A549 (cell line): Measurements from ENCODE around the gene CD163L1. TPM values are rescaled to one million over a fixed set of nuclear protein-coding genes. Genes with fewer than 3 reads are reported as not detected.

Experiments
- ATAC-seq, 2 experiments: fragments of 200-7000 bp in 1 of 2; fragments of >200 bp in 1 of 2; cut with Nextera tagmentation in 1 of 2; cut with Tn5 transposase in 1 of 2; 3 replicates each; pipeline versions ENCODE4 v1.8.0 to v1.9.1; 2018 to 2020; ENCODE audit warnings: mild to moderate bottlenecking in 1 of 2, moderate library complexity in 1 of 2
- CTCF ChIA-PET: fragments of 300-600 bp; sonication (Branson Sonifier 250); formaldehyde crosslinking; extraction: SDS; loops from one replicate; lab custom pipeline; 2021; ENCODE audit warnings: antibody characterized with exemption, inconsistent platforms; lab: Yijun Ruan, JAX
- POLR2A ChIA-PET: fragments of 350-600 bp; formaldehyde crosslinking; extraction: SDS; loops from one replicate; lab custom pipeline; 2021; ENCODE audit warnings: antibody characterized with exemption, inconsistent platforms; lab: Yijun Ruan, JAX
- DNase-seq, 2 experiments: peaks; one replicate each; pipeline versions ENCODE4 v3.0.0 to v3.0.0-alpha.2; 2011 to 2016; ENCODE audit warnings: low read depth in 1 of 2, low spot score in 1 of 2
- FAIRE-seq: peaks from 2 replicates; lab custom pipeline; 2011; peaks lifted over from hg19 to GRCh38; lab: Jason Lieb, UNC
- H3K27ac ChIP-seq, 2 experiments: fragments of >200 bp; sonication (Bioruptor Twin); formaldehyde crosslinking; 3 replicates each; pipeline ENCODE4 v1.5.1; 2016 to 2017
- H3K4me1 ChIP-seq: fragments of >200 bp; sonication (Bioruptor Twin); formaldehyde crosslinking; 3 replicates; pipeline ENCODE4 v1.6.1; 2016
- H3K4me2 ChIP-seq: fragments of >200 bp; sonication (Bioruptor Twin); formaldehyde crosslinking; 3 replicates; pipeline ENCODE4 v1.6.1; 2016
- H3K4me3 ChIP-seq: fragments of >200 bp; sonication (Bioruptor Twin); formaldehyde crosslinking; 3 replicates; pipeline ENCODE4 v1.5.1; 2016
- H3K9me3 ChIP-seq: fragments of >200 bp; sonication (Bioruptor Twin); formaldehyde crosslinking; 3 replicates; pipeline ENCODE4 v1.6.1; 2016
- BCL3 ChIP-seq: fragments of >200 bp; sonication (Bioruptor Twin); formaldehyde crosslinking; IDR thresholded peaks from 3 replicates; pipeline ENCODE4 v1.6.1; 2016
- BHLHE40 ChIP-seq: IDR thresholded peaks from 2 replicates; pipeline ENCODE4 v1.6.1; 2012; ENCODE audit warnings: low read depth, low read length, inconsistent platforms
- CBX2 ChIP-seq: fragments of 200-600 bp; sonication (generic); IDR thresholded peaks from 2 replicates; pipeline ENCODE4 v1.6.1; 2016; ENCODE audit warnings: low read depth, mild to moderate bottlenecking, borderline replicate concordance
- CBX8 ChIP-seq: fragments of 200-600 bp; sonication (generic); IDR thresholded peaks from 2 replicates; pipeline ENCODE4 v1.6.1; 2016
- CEBPB ChIP-seq, 2 experiments: fragments of >200 bp in 1 of 2; sonication (Bioruptor Twin) in 1 of 2; formaldehyde crosslinking in 1 of 2; IDR thresholded peaks; 2 replicates each; pipeline ENCODE4 v1.6.1; 2012 to 2016
- CHD2 ChIP-seq: fragments of 150-350 bp; IDR thresholded peaks from 2 replicates; pipeline ENCODE4 v1.6.1; 2014; ENCODE audit warnings: low read length; ENCODE audit not compliant: partially characterized antibody
- CHD4 ChIP-seq: fragments of 200-600 bp; sonication (generic); IDR thresholded peaks from 2 replicates; pipeline ENCODE4 v1.6.1; 2016; ENCODE audit warnings: antibody characterized with exemption, mild to moderate bottlenecking, borderline replicate concordance
- EHF ChIP-seq: fragments of 250-450 bp; sonication (Bioruptor Pico); IDR thresholded peaks from 2 replicates; pipeline ENCODE4 v1.5.0; 2020; ENCODE audit warnings: mild to moderate bottlenecking
- FOXS1 ChIP-seq: fragments of 250-450 bp; sonication (Bioruptor Pico); IDR thresholded peaks from 2 replicates; pipeline ENCODE4 v1.5.0; 2020; ENCODE audit warnings: mild to moderate bottlenecking, moderate library complexity
- HES2 ChIP-seq: fragments of >200 bp; sonication (Bioruptor Twin); formaldehyde crosslinking; IDR thresholded peaks from 2 replicates; pipeline ENCODE4 v1.6.1; 2016
- HEYL ChIP-seq: fragments of 250-450 bp; sonication (Bioruptor Pico); IDR thresholded peaks from 2 replicates; pipeline ENCODE4 v1.8.0; 2021; ENCODE audit warnings: mild to moderate bottlenecking, moderate library complexity
- MAFK ChIP-seq: fragments of 450-650 bp; IDR thresholded peaks from 2 replicates; pipeline ENCODE4 v1.6.1; 2014; ENCODE audit not compliant: partially characterized antibody
- NFE2L2 ChIP-seq: fragments of 150-350 bp; conservative IDR thresholded peaks from 2 replicates; pipeline ENCODE4 v1.6.1; 2014; ENCODE audit warnings: low read length
- NR3C1 ChIP-seq: fragments of >200 bp; sonication (Bioruptor Twin); formaldehyde crosslinking; IDR thresholded peaks from 3 replicates; pipeline ENCODE4 v1.6.1; 2017
- PHF8 ChIP-seq: fragments of 200-600 bp; sonication (generic); IDR thresholded peaks from 2 replicates; pipeline ENCODE4 v1.6.1; 2016; ENCODE audit warnings: low read depth, mild to moderate bottlenecking, antibody characterized with exemption, moderate library complexity, borderline replicate concordance
- POLR2A ChIP-seq: IDR thresholded peaks from 2 replicates; pipeline ENCODE4 v1.6.1; 2012; ENCODE audit warnings: mild to moderate bottlenecking, low read length
- POLR2AphosphoS2 ChIP-seq: conservative IDR thresholded peaks from 2 replicates; pipeline ENCODE4 v1.6.1; 2012; ENCODE audit warnings: low read length, improper control_type of control experiment, inconsistent platforms
- RNF2 ChIP-seq: fragments of 200-600 bp; sonication (generic); IDR thresholded peaks from 2 replicates; pipeline ENCODE4 v1.6.1; 2016; ENCODE audit warnings: low read depth, mild to moderate bottlenecking, antibody characterized with exemption, moderate library complexity, borderline replicate concordance
- SREBF2 ChIP-seq: fragments of 450-650 bp; IDR thresholded peaks from 2 replicates; pipeline ENCODE4 v1.6.1; 2014; ENCODE audit warnings: mild to moderate bottlenecking, moderate library complexity
- TP53 ChIP-seq: fragments of 250-450 bp; sonication (Bioruptor Pico); IDR thresholded peaks from 2 replicates; pipeline ENCODE4 v1.5.0; 2021; ENCODE audit warnings: mild to moderate bottlenecking, moderate library complexity
- ZFP36 ChIP-seq: fragments of 450-650 bp; IDR thresholded peaks from 2 replicates; pipeline ENCODE4 v1.6.1; 2014; ENCODE audit warnings: borderline replicate concordance; ENCODE audit not compliant: partially characterized antibody
- ZSCAN20 ChIP-seq: fragments of 250-450 bp; sonication (Bioruptor Pico); IDR thresholded peaks from 2 replicates; pipeline ENCODE4 v1.8.0; 2022; ENCODE audit warnings: mild to moderate bottlenecking, moderate library complexity
- WGBS: methylation state at CpG from one replicate; pipeline ENCODE4 v1.1.6; 2017; ENCODE audit errors: missing lambda C conversion rate; 5-methylcytosine and 5-hydroxymethylcytosine counted together
- polyA plus RNA-seq, 4 experiments: library from polyadenylated mRNA; depleted of rRNA in 3 of 4; stranded (reverse); fragments of >200 nt; fragmentation: RNase III in 1 of 4; extraction: RNeasy Plus Mini Kit Qiagen cat#74134 plus additional on column Dnase treatment in 1 of 4; gene quantifications; 2 replicates in 3 of 4; 3 replicates in 1 of 4; pipeline ENCODE4 v1.2.3, GENCODE V29; 2011 to 2017
- TF ChIP-seq, protein P1 (sequence below): fragments of 250-450 bp; sonication (Bioruptor Pico); IDR thresholded peaks from 2 replicates; pipeline ENCODE4 v1.5.0; 2021; ENCODE audit warnings: mild to moderate bottlenecking, moderate library complexity, borderline replicate concordance
- TF ChIP-seq, protein P2 (sequence below): fragments of 250-450 bp; sonication (Bioruptor Pico); IDR thresholded peaks from 2 replicates; pipeline ENCODE4 v1.5.0; 2020; ENCODE audit warnings: low read depth, mild to moderate bottlenecking, moderate library complexity

CD163L1 gene
- polyA plus RNA-seq, 2 of the 4 experiments (the other 2 are of a cell fraction) = 0.22 to 0.44 TPM

GRCh38 chr12:7383157-7383556 lies 60.8 kb downstream of the CD163L1 start:
- CTCF ChIA-PET = interaction anchor here (1.5 kb wide), 1 partner anchor 60 kb away, joined by 3 read pairs; no protein-coding TSS in a partner anchor
- FAIRE-seq = no peak
- TF ChIP-seq POLR2AphosphoS2 = no peak
- no peak for TF ChIP-seq HES2
- TF ChIP-seq SREBF2 = no peak
- no peak for TF ChIP-seq FOXS1
- TF ChIP-seq NFE2L2 = no peak
- TF ChIP-seq, protein P1, sequence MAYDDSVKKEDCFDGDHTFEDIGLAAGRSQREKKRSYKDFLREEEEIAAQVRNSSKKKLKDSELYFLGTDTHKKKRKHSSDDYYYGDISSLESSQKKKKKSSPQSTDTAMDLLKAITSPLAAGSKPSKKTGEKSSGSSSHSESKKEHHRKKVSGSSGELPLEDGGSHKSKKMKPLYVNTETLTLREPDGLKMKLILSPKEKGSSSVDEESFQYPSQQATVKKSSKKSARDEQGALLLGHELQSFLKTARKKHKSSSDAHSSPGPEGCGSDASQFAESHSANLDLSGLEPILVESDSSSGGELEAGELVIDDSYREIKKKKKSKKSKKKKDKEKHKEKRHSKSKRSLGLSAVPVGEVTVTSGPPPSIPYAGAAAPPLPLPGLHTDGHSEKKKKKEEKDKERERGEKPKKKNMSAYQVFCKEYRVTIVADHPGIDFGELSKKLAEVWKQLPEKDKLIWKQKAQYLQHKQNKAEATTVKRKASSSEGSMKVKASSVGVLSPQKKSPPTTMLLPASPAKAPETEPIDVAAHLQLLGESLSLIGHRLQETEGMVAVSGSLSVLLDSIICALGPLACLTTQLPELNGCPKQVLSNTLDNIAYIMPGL (CRISPR knock-in tag) = no peak
- TF ChIP-seq POLR2A = no peak
- no peak for TF ChIP-seq NR3C1
- TF ChIP-seq CBX8 = no peak
- TF ChIP-seq BHLHE40 = no peak

GRCh38 chr12:7376196-7376595 lies 67.8 kb downstream of the CD163L1 start:
- DNase-seq (no peak), ATAC-seq (no peak), FAIRE-seq (no peak)
- no peak overlapping the region for H3K4me2 ChIP-seq
- 22% methylated on average over 1 of the region's 1 CpG for WGBS
- CTCF ChIA-PET = no interaction called here
- no peak overlapping the region for H3K4me3 ChIP-seq
- no peaks in the 10 kb centered on the region for H3K4me1 ChIP-seq
- no peaks in the 10 kb centered on the region for H3K9me3 ChIP-seq
- no peak overlapping the region for H3K27ac ChIP-seq
- no peak for TF ChIP-seq SREBF2
- TF ChIP-seq HEYL (CRISPR knock-in tag) = no peak
- no peak for TF ChIP-seq POLR2A
- no peak for TF ChIP-seq CBX2
- no peak for TF ChIP-seq ZFP36
- TF ChIP-seq CHD4 = no peak
- no peak for TF ChIP-seq CEBPB (IDR thresholded peaks at IDR 0.05)
- TF ChIP-seq PHF8 = no peak
- TF ChIP-seq NFE2L2 = no peak
- TF ChIP-seq RNF2 = no peak
- TF ChIP-seq, protein P2, sequence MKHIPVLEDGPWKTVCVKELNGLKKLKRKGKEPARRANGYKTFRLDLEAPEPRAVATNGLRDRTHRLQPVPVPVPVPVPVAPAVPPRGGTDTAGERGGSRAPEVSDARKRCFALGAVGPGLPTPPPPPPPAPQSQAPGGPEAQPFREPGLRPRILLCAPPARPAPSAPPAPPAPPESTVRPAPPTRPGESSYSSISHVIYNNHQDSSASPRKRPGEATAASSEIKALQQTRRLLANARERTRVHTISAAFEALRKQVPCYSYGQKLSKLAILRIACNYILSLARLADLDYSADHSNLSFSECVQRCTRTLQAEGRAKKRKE = no peak
- TF ChIP-seq BCL3 = no peak
- no peak for TF ChIP-seq MAFK
- no peak for TF ChIP-seq CHD2
- no peak for TF ChIP-seq EHF (CRISPR knock-in tag)
- TF ChIP-seq ZSCAN20 (CRISPR knock-in tag) = no peak
- TF ChIP-seq TP53 (CRISPR knock-in tag) = no peak
- TF ChIP-seq, all 56 proteins: peak for 0
- POLR2A ChIA-PET = no interaction called here

More at GRCh38 chr12:7383157-7383556, 60.8 kb downstream of the CD163L1 start:
- Histone ChIP-seq H3K4me2 (no peak overlapping the region), H3K27ac (no peak overlapping the region), H3K9me3 (no peaks in the 10 kb centered on the region), H3K4me3 (no peak overlapping the region), H3K4me1 (no peaks in the 10 kb centered on the region)
- POLR2A ChIA-PET = no interaction called here
- ATAC-seq = no peak
- DNase-seq = no peak
- WGBS = no CpG with 5 or more reads among the region's 1 CpG
